HepG2 (cell line): Measurements from ENCODE around the gene ROS1. TPM values are rescaled to one million over a fixed set of nuclear protein-coding genes. Genes with fewer than 3 reads are reported as not detected.

ENCODE experiments used
- ATAC-seq: fragments of 200-7000 bp; cut with Tn5 transposase; 3 replicates; pipeline ENCODE4 v1.9.1; 2020; ENCODE audit warnings: mild to moderate bottlenecking, moderate library complexity
- BruUV-seq: library from RNA; stranded (reverse); fragments of 400-500 nt; replicated peaks from 2 replicates; lab custom pipeline; 2021; lab: Mats Ljungman, UMichigan
- CTCF ChIA-PET: fragments of 300-600 bp; formaldehyde crosslinking; extraction: SDS; loops from one replicate; lab custom pipeline; 2021; ENCODE audit warnings: low total read pairs, inconsistent platforms, low intra/inter-chr PET ratio; lab: Yijun Ruan, JAX
- POLR2A ChIA-PET: fragments of 350-600 bp; sonication (Branson Sonifier 250); formaldehyde crosslinking; loops from one replicate; lab custom pipeline; 2020; ENCODE audit warnings: antibody characterized with exemption, inconsistent platforms; lab: Yijun Ruan, JAX
- DNase-seq: peaks from one replicate; pipeline ENCODE4 v3.0.0-alpha.2; 2015; ENCODE audit warnings: low spot score
- FAIRE-seq: peaks from 3 replicates; lab custom pipeline; 2011; peaks lifted over from hg19 to GRCh38; lab: Jason Lieb, UNC
- H2AFZ ChIP-seq: one replicate; pipeline ENCODE4 v1.6.1; 2011; ENCODE audit warnings: low read length, inconsistent platforms
- H3K27ac ChIP-seq: fragments of 300-600 bp; 3 replicates; pipeline ENCODE4 v1.8.0; 2011; ENCODE audit warnings: mixed run types, mild to moderate bottlenecking, mixed read lengths, low read length, inconsistent platforms; ENCODE audit not compliant: insufficient read depth; ENCODE audit errors: extremely low read length
- H3K27me3 ChIP-seq, 2 experiments: fragments of 200-600 bp in 1 of 2; 2 replicates in 1 of 2; 3 replicates in 1 of 2; pipeline versions ENCODE4 v1.6.0 to v1.8.0; 2011; ENCODE audit warnings: low read length in 2 of 2, mild to moderate bottlenecking in 2 of 2, moderate library complexity in 2 of 2, inconsistent platforms in 1 of 2; ENCODE audit not compliant: insufficient read depth in 2 of 2, control insufficient read depth in 1 of 2
- H3K36me3 ChIP-seq, 2 experiments: fragments of 200-600 bp in 1 of 2; replicated peaks in 1 of 2; 2 replicates in 1 of 2; 3 replicates in 1 of 2; pipeline versions ENCODE4 v1.5.1 to v1.8.0; 2011; ENCODE audit warnings: low read length in 2 of 2, inconsistent platforms in 1 of 2; ENCODE audit not compliant: insufficient read depth in 2 of 2, control insufficient read depth in 1 of 2
- H3K4me1 ChIP-seq: 2 replicates; pipeline ENCODE4 v1.5.1; 2012; ENCODE audit warnings: low read length, inconsistent platforms; ENCODE audit not compliant: insufficient read depth
- H3K4me2 ChIP-seq: 2 replicates; pipeline ENCODE4 v1.6.0; 2011; ENCODE audit warnings: low read depth, low read length, inconsistent platforms
- H3K4me3 ChIP-seq, 3 experiments: fragments of 200-600 bp in 1 of 3; sonication (generic), shearing (Covaris generic) in 1 of 3; replicated peaks in 1 of 3; 2 replicates each; pipeline ENCODE4 v1.5.1; 2011 to 2016; ENCODE audit warnings: low read length in 3 of 3, inconsistent platforms in 2 of 3, low read depth in 2 of 3, mild to moderate bottlenecking in 2 of 3, control low read depth in 1 of 3, mixed read lengths in 1 of 3; ENCODE audit not compliant: insufficient read depth in 1 of 3
- H3K79me2 ChIP-seq: one replicate; pipeline ENCODE4 v1.6.1; 2011; ENCODE audit warnings: low read length, inconsistent platforms; ENCODE audit not compliant: insufficient read depth
- H3K9ac ChIP-seq: 2 replicates; pipeline ENCODE4 v1.6.0; 2011; ENCODE audit warnings: mild to moderate bottlenecking, low read depth, low read length, inconsistent platforms; ENCODE audit not compliant: insufficient read depth
- H3K9me3 ChIP-seq: 2 replicates; pipeline ENCODE4 v1.5.1; 2012; ENCODE audit warnings: mild to moderate bottlenecking, low read length
- H4K20me1 ChIP-seq: 2 replicates; pipeline ENCODE4 v1.6.0; 2011; ENCODE audit warnings: inconsistent platforms, mild to moderate bottlenecking, low read length, moderate library complexity; ENCODE audit not compliant: insufficient read depth
- BORCS8-MEF2B ChIP-seq: sonication (generic); formaldehyde crosslinking; IDR thresholded peaks from 2 replicates; pipeline ENCODE4 v1.8.0; 2022; ENCODE audit warnings: mild to moderate bottlenecking, missing genetic modification reagents
- CEBPB ChIP-seq: IDR thresholded peaks from 2 replicates; pipeline ENCODE4 v1.6.1; 2011; ENCODE audit warnings: low read depth, low read length, improper control_type of control experiment, borderline replicate concordance
- FOXM1 ChIP-seq: sonication (generic); formaldehyde crosslinking; IDR thresholded peaks from 2 replicates; pipeline ENCODE4 v1.5.0; 2020; ENCODE audit warnings: missing genetic modification reagents
- HDAC2 ChIP-seq: sonication (generic); formaldehyde crosslinking; IDR thresholded peaks from 2 replicates; pipeline ENCODE4 v1.4.0; 2020; ENCODE audit warnings: missing genetic modification reagents
- NCOA1 ChIP-seq: sonication (generic); formaldehyde crosslinking; IDR thresholded peaks from 2 replicates; pipeline ENCODE4 v1.9.0; 2021; ENCODE audit warnings: missing genetic modification reagents
- SKI ChIP-seq: fragments of 450-650 bp; IDR thresholded peaks from one replicate; pipeline ENCODE4 v1.6.1; 2018; ENCODE audit warnings: mild to moderate bottlenecking; ENCODE audit not compliant: partially characterized antibody
- TFAP4 ChIP-seq: sonication (generic); IDR thresholded peaks from 2 replicates; pipeline ENCODE4 v1.6.1; 2016; ENCODE audit warnings: low read depth, borderline replicate concordance
- ZBTB43 ChIP-seq: sonication (generic); formaldehyde crosslinking; conservative IDR thresholded peaks from 2 replicates; pipeline ENCODE4 v1.4.0; 2020; ENCODE audit warnings: missing genetic modification reagents
- ZFP36L1 ChIP-seq: sonication (generic); formaldehyde crosslinking; IDR thresholded peaks from 2 replicates; pipeline ENCODE4 v1.8.0; 2022; ENCODE audit warnings: mild to moderate bottlenecking, missing genetic modification reagents, moderate library complexity
- ZIK1 ChIP-seq: sonication (generic); formaldehyde crosslinking; IDR thresholded peaks from 2 replicates; pipeline ENCODE4 v1.5.0; 2020; ENCODE audit warnings: mild to moderate bottlenecking, low read depth, missing genetic modification reagents, borderline replicate concordance
- ZNF33A ChIP-seq: sonication (generic); formaldehyde crosslinking; IDR thresholded peaks from 2 replicates; pipeline ENCODE4 v1.5.1; 2020; ENCODE audit warnings: missing genetic modification reagents, mild to moderate bottlenecking, moderate library complexity, borderline replicate concordance
- ZNF550 ChIP-seq: sonication (generic); formaldehyde crosslinking; IDR thresholded peaks from 2 replicates; pipeline ENCODE4 v1.4.0; 2020; ENCODE audit warnings: mild to moderate bottlenecking, missing genetic modification reagents, borderline replicate concordance
- WGBS: methylation state at CpG from one replicate; pipeline ENCODE4 v1.1.6; 2017; ENCODE audit warnings: low lambda C conversion rate; 5-methylcytosine and 5-hydroxymethylcytosine counted together
- in situ Hi-C: cut with HindIII; loops from 2 replicates; pipeline ENCODE4 v1.10.0; 2017; ENCODE audit warnings: low pct_unique_long_range_greater_than_20kb; ENCODE audit not compliant: extremely low pct_ligation_motif_present
- intact Hi-C: fragments of 100-400 bp; cut with micrococcal nuclease; formaldehyde crosslinking; loops from one replicate; pipeline ENCODE4 v1.10.0; 2022; ENCODE audit not compliant: unreplicated experiment
- polyA plus RNA-seq, 8 experiments: library from polyadenylated mRNA; depleted of rRNA in 3 of 8; stranded (reverse) in 7 of 8; unstranded in 1 of 8; fragments of >200 nt; fragmentation: Illumina TruSeq in 4 of 8; extraction: Trizol in 4 of 8; gene quantifications; 2 replicates each; pipeline versions ENCODE4 v1.2.1 to v1.2.3, GENCODE V29; 2011 to 2016; ENCODE audit warnings: low read depth in 4 of 8, missing spikeins in 1 of 8, mixed read lengths in 1 of 8; ENCODE audit not compliant: insufficient read depth in 1 of 8
- total RNA-seq, 5 experiments: library from RNA; depleted of rRNA; stranded (reverse); fragments of >200 nt; fragmentation: Illumina TruSeq; extraction: Trizol; gene quantifications; 2 replicates each; pipeline ENCODE4 v1.2.3, GENCODE V29; 2016; ENCODE audit warnings: low read depth in 1 of 5

The ROS1 gene
- total and polyA plus RNA-seq, 2 of the 13 experiments (the other 11 are each of a cell fraction or from before 2014, with no cell fraction given) = not detected

- in situ Hi-C loops (no loop called here), intact Hi-C loops (no loop called here)
- Histone ChIP-seq H3K27ac (no peak overlapping the region), H3K4me2 (no peak overlapping the region), H3K4me1 (peaks cover 5% of the 10 kb centered on the region; the same call in 1 of the 2 replicates), H3K27me3 (peaks cover 1 to 10% of the 10 kb centered on the region in 2 experiments; a peak in 2 of 5 replicates), H2AFZ (no peak overlapping the region), H3K79me2 (no peaks in the 10 kb centered on the region), H3K9ac (no peak overlapping the region), H3K9me3 (no peaks in the 10 kb centered on the region), H4K20me1 (no peaks in the 10 kb centered on the region), H3K36me3 (no peaks in the 10 kb centered on the region), H3K4me3 (no peak overlapping the region)
- WGBS = 30% methylated on average over 4 of the region's 4 CpGs
- DNase-seq (no peak), FAIRE-seq (no peak), ATAC-seq (no peak)
- TF ChIP-seq CEBPB (peak; percentile 53; the same call in 1 of the 2 replicates), ZNF33A (CRISPR knock-in tag) (no peak)
- POLR2A ChIA-PET = no interaction called here
- CTCF ChIA-PET = no interaction called here
- BruUV-seq = no TSS peak
These were observed 15.9 kb downstream of the ROS1 start for GRCh38 chr6:117409863-117410262.

GRCh38 chr6:117409420-117409819, 16.3 kb downstream of the ROS1 start:
- Histone ChIP-seq H3K9ac (no peak overlapping the region), H3K79me2 (no peaks in the 10 kb centered on the region), H3K36me3 (no peaks in the 10 kb centered on the region), H4K20me1 (no peaks in the 10 kb centered on the region), H3K9me3 (no peaks in the 10 kb centered on the region), H3K27me3 (peaks cover 1 to 10% of the 10 kb centered on the region in 2 experiments; a peak in 2 of 5 replicates), H3K4me3 (no peak overlapping the region), H3K27ac (no peak overlapping the region), H3K4me2 (no peak overlapping the region), H3K4me1 (peaks cover under 1% of the 10 kb centered on the region; the same call in 1 of the 2 replicates), H2AFZ (no peak overlapping the region)
- TF ChIP-seq HDAC2 (CRISPR knock-in tag) = no peak
- TF ChIP-seq SKI = no peak
- no peak for TF ChIP-seq TFAP4
- no peak for TF ChIP-seq NCOA1
- no peak for TF ChIP-seq FOXM1 (CRISPR knock-in tag)
- TF ChIP-seq BORCS8-MEF2B = no peak
- TF ChIP-seq ZFP36L1 = no peak
- no peak for TF ChIP-seq ZBTB43
- no peak for TF ChIP-seq ZIK1 (CRISPR knock-in tag)
- TF ChIP-seq ZNF550 = no peak
- POLR2A ChIA-PET = no interaction called here
- WGBS = 48% methylated on average over 11 of the region's 11 CpGs
- intact Hi-C loops (no loop called here), in situ Hi-C loops (no loop called here)
- FAIRE-seq = no peak
- no peak for DNase-seq
- CTCF ChIA-PET = no interaction called here
- no peak for ATAC-seq
- no TSS peak for BruUV-seq
